CD4-positive, alpha-beta T cell treated with Interleukin-21 for 1 hour (primary cell): ENCODE data around the gene SYK.
"Not testable (repeated sequence)": the region's sequence is repeated elsewhere in the genome, so short reads cannot be mapped to it uniquely, and the experiment has no call there.

Experiments used
- DNase-seq: peaks from one replicate; pipeline ENCODE4 v3.0.0-alpha.2; 2020

Gene SYK

GRCh38 chr9:90883661-90884060, 82.0 kb downstream of the SYK start:
- DNase-seq, result no peak

- DNase-seq, result no peak
Observed at GRCh38 chr9:90884178-90884577, 82.6 kb downstream of the SYK start.

- DNase-seq, result not testable (repeated sequence)
Observed at GRCh38 chr9:90886868-90887267, 85.2 kb downstream of the SYK start.

GRCh38 chr9:90888941-90889340, 87.3 kb downstream of the SYK start:
- no peak for DNase-seq

GRCh38 chr9:90890146-90890810, 88.7 kb downstream of the SYK start:
- DNase-seq, result no peak

- DNase-seq, result no peak
Observed at GRCh38 chr9:90891308-90892040, 89.9 kb downstream of the SYK start.

- DNase-seq, result no peak
Observed at GRCh38 chr9:90892918-90893317, 91.3 kb downstream of the SYK start.

- DNase-seq, result no peak
Observed at GRCh38 chr9:90893706-90894105, 92.1 kb downstream of the SYK start.

- no peak for DNase-seq
Observed at GRCh38 chr9:90894986-90895687, 93.5 kb downstream of the SYK start.

- no peak for DNase-seq
Observed at GRCh38 chr9:90895786-90896185, 94.2 kb downstream of the SYK start.

- no peak for DNase-seq
Observed at GRCh38 chr9:90896231-90896630, 94.6 kb downstream of the SYK start.

- DNase-seq, result no peak
Observed at GRCh38 chr9:90898228-90898627, 96.6 kb downstream of the SYK start.

GRCh38 chr9:90899287-90899686, 97.7 kb downstream of the SYK start:
- no peak for DNase-seq

- DNase-seq, result no peak
Observed at GRCh38 chr9:90900130-90900529, 98.5 kb downstream of the SYK start.

- DNase-seq, result no peak
Observed at GRCh38 chr9:90901933-90902332, 100.3 kb downstream of the SYK start.

- DNase-seq, result no peak
Observed at GRCh38 chr9:90903766-90904424, 102.3 kb downstream of the SYK start.

- DNase-seq, result no peak
Observed at GRCh38 chr9:90904706-90905478, 103.3 kb downstream of the SYK start.

GRCh38 chr9:90905822-90906221, 104.2 kb downstream of the SYK start:
- DNase-seq, result no peak

- DNase-seq, result no peak
Observed at GRCh38 chr9:90906316-90907055, 104.9 kb downstream of the SYK start.

- DNase-seq, result no peak
Observed at GRCh38 chr9:90907056-90907445, 105.4 kb downstream of the SYK start.

- DNase-seq, result no peak
Observed at GRCh38 chr9:90907790-90908189, 106.2 kb downstream of the SYK start.

GRCh38 chr9:90909225-90909624, 107.6 kb downstream of the SYK start:
- no peak for DNase-seq
